Measurements from ENCODE around the gene SLC38A9.

SLC38A9 gene

GRCh38 chr5:55682071-55682470 lies 30.1 kb downstream of the SLC38A9 start:
- Histone ChIP-seq H3K9me2 (ENCODE audit: low read depth, low read length) (no peaks in the 10 kb centered on the region), H3K27me3 (ENCODE audit: insufficient read depth, low read length) (no peaks in the 10 kb centered on the region), H3K4me2 (ENCODE audit: low read length) (no peak overlapping the region), H3K4me1 (ENCODE audit: insufficient read depth, low read length, severe bottlenecking) (no peaks in the 10 kb centered on the region), H3K27ac (ENCODE audit: low read depth, low read length, poor library complexity, severe bottlenecking) (no peak overlapping the region), H3F3A (ENCODE audit: insufficient read depth, low read length) (no peaks in the 10 kb centered on the region), H3K79me2 (ENCODE audit: insufficient read depth, low read length) (no peaks in the 10 kb centered on the region), H2AFZ (ENCODE audit: low read length) (no peak overlapping the region), H3K9ac (ENCODE audit: low read length) (no peak overlapping the region), H3K4me3 (ENCODE audit: low read depth, low read length, poor library complexity, severe bottlenecking) (no peak overlapping the region), H4K20me1 (ENCODE audit: insufficient read depth, low read length) (no peaks in the 10 kb centered on the region), H3K9me3 (ENCODE audit: low read length) (no peaks in the 10 kb centered on the region), H3K36me3 (ENCODE audit: insufficient read depth, low read length) (no peaks in the 10 kb centered on the region)
- TF ChIP-seq EZH2 (IDR thresholded peaks at IDR 0.05; ENCODE audit: borderline replicate concordance, low read length) (no peak), CTCF (IDR thresholded peaks at IDR 0.05; ENCODE audit: low read length) (no peak)

GRCh38 chr5:55681301-55681700 lies 30.8 kb downstream of the SLC38A9 start:
- no peaks in the 10 kb centered on the region for H3K79me2 ChIP-seq (ENCODE audit: insufficient read depth, low read length)
- no peaks in the 10 kb centered on the region for H3K4me1 ChIP-seq (ENCODE audit: insufficient read depth, low read length, severe bottlenecking)
- no peak overlapping the region for H3K4me2 ChIP-seq (ENCODE audit: low read length)
- no peak overlapping the region for H2AFZ ChIP-seq (ENCODE audit: low read length)
- H3K9me2 ChIP-seq (ENCODE audit: low read depth, low read length): no peaks in the 10 kb centered on the region
- H4K20me1 ChIP-seq (ENCODE audit: insufficient read depth, low read length): no peaks in the 10 kb centered on the region
- no peaks in the 10 kb centered on the region for H3K27me3 ChIP-seq (ENCODE audit: insufficient read depth, low read length)
- no peak overlapping the region for H3K4me3 ChIP-seq (ENCODE audit: low read depth, low read length, poor library complexity, severe bottlenecking)
- no peak overlapping the region for H3K27ac ChIP-seq (ENCODE audit: low read depth, low read length, poor library complexity, severe bottlenecking)
- TF ChIP-seq EZH2 (IDR thresholded peaks at IDR 0.05; ENCODE audit: borderline replicate concordance, low read length) (no peak), CTCF (IDR thresholded peaks at IDR 0.05; ENCODE audit: low read length) (no peak)
- no peaks in the 10 kb centered on the region for H3F3A ChIP-seq (ENCODE audit: insufficient read depth, low read length)
- no peaks in the 10 kb centered on the region for H3K9me3 ChIP-seq (ENCODE audit: low read length)
- H3K9ac ChIP-seq (ENCODE audit: low read length): no peak overlapping the region
- H3K36me3 ChIP-seq (ENCODE audit: insufficient read depth, low read length): no peaks in the 10 kb centered on the region

GRCh38 chr5:55680353-55680752 lies 31.8 kb downstream of the SLC38A9 start:
- H3K4me3 ChIP-seq (ENCODE audit: low read depth, low read length, poor library complexity, severe bottlenecking): no peak overlapping the region
- H3K27me3 ChIP-seq (ENCODE audit: insufficient read depth, low read length): no peaks in the 10 kb centered on the region
- TF ChIP-seq CTCF (IDR thresholded peaks at IDR 0.05; ENCODE audit: low read length): no peak
- TF ChIP-seq EZH2 (IDR thresholded peaks at IDR 0.05; ENCODE audit: borderline replicate concordance, low read length): no peak
- H3F3A ChIP-seq (ENCODE audit: insufficient read depth, low read length): no peaks in the 10 kb centered on the region
- no peak overlapping the region for H2AFZ ChIP-seq (ENCODE audit: low read length)
- H3K4me2 ChIP-seq (ENCODE audit: low read length): no peak overlapping the region
- H3K9me2 ChIP-seq (ENCODE audit: low read depth, low read length): no peaks in the 10 kb centered on the region
- no peaks in the 10 kb centered on the region for H4K20me1 ChIP-seq (ENCODE audit: insufficient read depth, low read length)
- no peaks in the 10 kb centered on the region for H3K36me3 ChIP-seq (ENCODE audit: insufficient read depth, low read length)
- no peaks in the 10 kb centered on the region for H3K9me3 ChIP-seq (ENCODE audit: low read length)
- H3K9ac ChIP-seq (ENCODE audit: low read length): no peak overlapping the region
- H3K27ac ChIP-seq (ENCODE audit: low read depth, low read length, poor library complexity, severe bottlenecking): no peak overlapping the region
- no peaks in the 10 kb centered on the region for H3K4me1 ChIP-seq (ENCODE audit: insufficient read depth, low read length, severe bottlenecking)
- no peaks in the 10 kb centered on the region for H3K79me2 ChIP-seq (ENCODE audit: insufficient read depth, low read length)

Measured in OCI-LY1 (cell line).